SK-N-SH treated with all-trans-retinoic acid at 6 μM for 48 hours (cell line): ENCODE results near the gene CCL5.

Source experiments
- ATAC-seq: fragments of 200-7000 bp; cut with Tn5 transposase; 3 replicates; pipeline ENCODE4 v1.9.1; 2020; ENCODE audit warnings: mild to moderate bottlenecking, moderate library complexity
- ARNTL ChIP-seq: fragments of 450-650 bp; formaldehyde crosslinking; IDR thresholded peaks from 2 replicates; pipeline ENCODE4 v1.5.0; 2020; ENCODE audit warnings: low read depth, mild to moderate bottlenecking, moderate library complexity, borderline replicate concordance
- BACH2 ChIP-seq: fragments of 250-450 bp; sonication (Bioruptor Pico); IDR thresholded peaks from 2 replicates; pipeline ENCODE4 v1.9.0; 2021; ENCODE audit warnings: mild to moderate bottlenecking, borderline replicate concordance
- CSRNP3 ChIP-seq: fragments of 250-450 bp; sonication (Bioruptor Pico); IDR thresholded peaks from 2 replicates; pipeline ENCODE4 v1.5.1; 2021; ENCODE audit warnings: mild to moderate bottlenecking, moderate library complexity
- ESRRG ChIP-seq: fragments of 250-450 bp; sonication (Bioruptor Pico); IDR thresholded peaks from 2 replicates; pipeline ENCODE4 v1.6.1; 2021; ENCODE audit warnings: mild to moderate bottlenecking
- ISL1 ChIP-seq: fragments of 250-450 bp; sonication (Bioruptor Pico); IDR thresholded peaks from 2 replicates; pipeline ENCODE4 v2.1.2; 2022; ENCODE audit warnings: mild to moderate bottlenecking, moderate library complexity
- OSR1 ChIP-seq: fragments of 250-450 bp; sonication (Bioruptor Pico); IDR thresholded peaks from 2 replicates; pipeline ENCODE4 v1.8.0; 2022; ENCODE audit warnings: moderate library complexity, mild to moderate bottlenecking, inconsistent platforms
- POU6F1 ChIP-seq: fragments of 250-450 bp; sonication (Bioruptor Pico); IDR thresholded peaks from 2 replicates; pipeline ENCODE4 v1.8.0; 2021; ENCODE audit warnings: low read depth, mild to moderate bottlenecking, moderate library complexity, borderline replicate concordance
- PPARA ChIP-seq: fragments of 250-450 bp; sonication (Bioruptor Pico); IDR thresholded peaks from 2 replicates; pipeline ENCODE4 v1.5.0; 2020; ENCODE audit warnings: mild to moderate bottlenecking, borderline replicate concordance
- RARB ChIP-seq: fragments of 250-450 bp; sonication (Bioruptor Pico); IDR thresholded peaks from 2 replicates; pipeline ENCODE4 v1.8.0; 2021; ENCODE audit warnings: mild to moderate bottlenecking, moderate library complexity
- SNAI2 ChIP-seq: fragments of 250-450 bp; sonication (Bioruptor Pico); IDR thresholded peaks from 2 replicates; pipeline ENCODE4 v1.5.0; 2020; ENCODE audit warnings: mild to moderate bottlenecking, moderate library complexity
- TCF4 ChIP-seq: fragments of 250-450 bp; sonication (Bioruptor Pico); IDR thresholded peaks from 2 replicates; pipeline ENCODE4 v1.8.0; 2021; ENCODE audit warnings: mild to moderate bottlenecking, moderate library complexity, borderline replicate concordance
- TOX ChIP-seq: fragments of 250-450 bp; sonication (Bioruptor Pico); IDR thresholded peaks from 2 replicates; pipeline ENCODE4 v1.8.0; 2021; ENCODE audit warnings: mild to moderate bottlenecking, moderate library complexity, borderline replicate concordance
- ZC3H10 ChIP-seq: fragments of 250-450 bp; sonication (Bioruptor Pico); IDR thresholded peaks from 2 replicates; pipeline ENCODE4 v1.5.1; 2021; ENCODE audit warnings: mild to moderate bottlenecking, moderate library complexity
- ZFP3 ChIP-seq: fragments of 250-450 bp; sonication (Bioruptor Pico); IDR thresholded peaks from 2 replicates; pipeline ENCODE4 v1.5.0; 2020; ENCODE audit warnings: mild to moderate bottlenecking, moderate library complexity
- ZFP30 ChIP-seq: fragments of 450-650 bp; formaldehyde crosslinking; IDR thresholded peaks from 2 replicates; pipeline ENCODE4 v1.5.0; 2022; ENCODE audit warnings: mild to moderate bottlenecking, moderate library complexity
- ZNF565 ChIP-seq: fragments of 450-650 bp; formaldehyde crosslinking; conservative IDR thresholded peaks from 2 replicates; pipeline ENCODE4 v1.5.0; 2020; ENCODE audit warnings: low read depth, mild to moderate bottlenecking, moderate library complexity
- ZNF70 ChIP-seq: fragments of 450-650 bp; formaldehyde crosslinking; IDR thresholded peaks from 2 replicates; pipeline ENCODE4 v1.5.0; 2020; ENCODE audit warnings: mild to moderate bottlenecking, moderate library complexity
- ZNF8 ChIP-seq: fragments of 450-650 bp; formaldehyde crosslinking; IDR thresholded peaks from 2 replicates; pipeline ENCODE4 v1.5.0; 2020; ENCODE audit warnings: mild to moderate bottlenecking, moderate library complexity
- TF ChIP-seq, protein P1 (sequence below): fragments of 250-450 bp; sonication (Bioruptor Pico); IDR thresholded peaks from 2 replicates; pipeline ENCODE4 v1.5.1; 2020; ENCODE audit warnings: low read depth, mild to moderate bottlenecking, moderate library complexity
- TF ChIP-seq, protein P2 (sequence below): fragments of 250-450 bp; sonication (Bioruptor Pico); IDR thresholded peaks from 2 replicates; pipeline ENCODE4 v1.5.0; 2020; ENCODE audit warnings: mild to moderate bottlenecking, moderate library complexity

Gene CCL5

DNA sequence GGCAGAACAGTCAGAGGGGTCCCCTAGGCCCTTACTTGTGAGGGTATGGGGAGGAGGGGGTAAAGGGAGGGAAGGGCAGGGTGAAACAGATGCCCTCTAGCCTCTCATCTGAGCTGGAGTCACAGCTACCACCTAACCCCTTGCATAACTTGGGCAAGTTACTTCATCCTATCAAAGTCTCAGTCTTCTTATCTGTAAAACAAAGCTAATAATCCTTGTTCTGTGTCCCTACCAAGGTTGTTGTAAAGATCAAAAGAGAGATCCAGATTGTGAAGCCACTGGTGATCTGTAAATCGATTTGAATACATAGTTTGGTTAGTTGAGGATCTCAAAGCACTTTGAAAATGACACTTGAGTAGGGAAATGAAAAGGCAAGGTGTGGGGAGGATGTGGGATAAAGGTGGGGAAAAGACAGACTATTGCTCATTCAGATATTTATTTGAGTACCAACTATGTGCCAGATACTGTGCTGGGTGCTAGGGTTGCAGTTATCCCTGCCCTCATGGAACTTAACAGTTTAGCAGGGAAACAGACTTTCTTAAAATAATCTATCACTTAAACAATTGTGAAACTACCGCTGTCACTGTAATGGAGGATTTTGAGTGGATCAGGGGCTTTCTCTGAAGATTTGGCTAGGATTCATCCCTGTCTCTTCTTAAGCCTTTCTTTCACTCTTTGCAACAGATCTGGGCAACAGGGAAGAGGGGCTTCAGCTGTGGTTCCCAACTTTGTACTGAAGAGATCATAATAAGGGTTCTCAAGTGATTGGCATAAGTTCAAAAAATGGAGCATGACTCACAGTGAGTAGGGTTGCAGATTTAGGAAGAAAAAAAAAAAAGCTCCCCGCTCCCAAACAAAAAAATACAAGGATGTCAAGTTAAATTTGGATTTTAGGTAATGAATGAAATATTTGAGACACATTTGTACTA is 14.5 kb downstream of the CCL5 start:
- TF ChIP-seq OSR1 (no peak), ZNF8 (CRISPR knock-in tag) (no peak), SNAI2 (CRISPR knock-in tag) (no peak), ISL1 (CRISPR knock-in tag) (no peak), RARB (CRISPR knock-in tag) (no peak), POU6F1 (no peak), ZFP3 (CRISPR knock-in tag) (no peak), ZFP30 (CRISPR knock-in tag) (no peak), TOX (CRISPR knock-in tag) (no peak), BACH2 (CRISPR knock-in tag) (no peak), CSRNP3 (no peak), ARNTL (CRISPR knock-in tag) (no peak)
- TF ChIP-seq, protein P1, sequence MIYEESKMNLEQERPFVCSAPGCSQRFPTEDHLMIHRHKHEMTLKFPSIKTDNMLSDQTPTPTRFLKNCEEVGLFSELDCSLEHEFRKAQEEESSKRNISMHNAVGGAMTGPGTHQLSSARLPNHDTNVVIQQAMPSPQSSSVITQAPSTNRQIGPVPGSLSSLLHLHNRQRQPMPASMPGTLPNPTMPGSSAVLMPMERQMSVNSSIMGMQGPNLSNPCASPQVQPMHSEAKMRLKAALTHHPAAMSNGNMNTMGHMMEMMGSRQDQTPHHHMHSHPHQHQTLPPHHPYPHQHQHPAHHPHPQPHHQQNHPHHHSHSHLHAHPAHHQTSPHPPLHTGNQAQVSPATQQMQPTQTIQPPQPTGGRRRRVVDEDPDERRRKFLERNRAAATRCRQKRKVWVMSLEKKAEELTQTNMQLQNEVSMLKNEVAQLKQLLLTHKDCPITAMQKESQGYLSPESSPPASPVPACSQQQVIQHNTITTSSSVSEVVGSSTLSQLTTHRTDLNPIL (CRISPR knock-in tag): no peak
- peak; percentile 59 for ATAC-seq

GRCh38 chr17:35864853-35865252 is 15.3 kb downstream of the CCL5 start:
- TF ChIP-seq ZFP3 (CRISPR knock-in tag) (no peak), ZC3H10 (no peak), ISL1 (CRISPR knock-in tag) (no peak), BACH2 (CRISPR knock-in tag) (no peak), PPARA (CRISPR knock-in tag) (no peak), ZFP30 (CRISPR knock-in tag) (no peak), ESRRG (CRISPR knock-in tag) (no peak), SNAI2 (CRISPR knock-in tag) (no peak), OSR1 (no peak), ZNF565 (CRISPR knock-in tag) (no peak), ZNF70 (CRISPR knock-in tag) (no peak)
- TF ChIP-seq, protein P1 (CRISPR knock-in tag): no peak
- TF ChIP-seq, protein P2, sequence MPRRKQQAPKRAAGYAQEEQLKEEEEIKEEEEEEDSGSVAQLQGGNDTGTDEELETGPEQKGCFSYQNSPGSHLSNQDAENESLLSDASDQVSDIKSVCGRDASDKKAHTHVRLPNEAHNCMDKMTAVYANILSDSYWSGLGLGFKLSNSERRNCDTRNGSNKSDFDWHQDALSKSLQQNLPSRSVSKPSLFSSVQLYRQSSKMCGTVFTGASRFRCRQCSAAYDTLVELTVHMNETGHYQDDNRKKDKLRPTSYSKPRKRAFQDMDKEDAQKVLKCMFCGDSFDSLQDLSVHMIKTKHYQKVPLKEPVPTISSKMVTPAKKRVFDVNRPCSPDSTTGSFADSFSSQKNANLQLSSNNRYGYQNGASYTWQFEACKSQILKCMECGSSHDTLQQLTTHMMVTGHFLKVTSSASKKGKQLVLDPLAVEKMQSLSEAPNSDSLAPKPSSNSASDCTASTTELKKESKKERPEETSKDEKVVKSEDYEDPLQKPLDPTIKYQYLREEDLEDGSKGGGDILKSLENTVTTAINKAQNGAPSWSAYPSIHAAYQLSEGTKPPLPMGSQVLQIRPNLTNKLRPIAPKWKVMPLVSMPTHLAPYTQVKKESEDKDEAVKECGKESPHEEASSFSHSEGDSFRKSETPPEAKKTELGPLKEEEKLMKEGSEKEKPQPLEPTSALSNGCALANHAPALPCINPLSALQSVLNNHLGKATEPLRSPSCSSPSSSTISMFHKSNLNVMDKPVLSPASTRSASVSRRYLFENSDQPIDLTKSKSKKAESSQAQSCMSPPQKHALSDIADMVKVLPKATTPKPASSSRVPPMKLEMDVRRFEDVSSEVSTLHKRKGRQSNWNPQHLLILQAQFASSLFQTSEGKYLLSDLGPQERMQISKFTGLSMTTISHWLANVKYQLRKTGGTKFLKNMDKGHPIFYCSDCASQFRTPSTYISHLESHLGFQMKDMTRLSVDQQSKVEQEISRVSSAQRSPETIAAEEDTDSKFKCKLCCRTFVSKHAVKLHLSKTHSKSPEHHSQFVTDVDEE: no peak
- TF ChIP-seq, all 23 proteins: peak for 0
- ATAC-seq: no peak

DNA sequence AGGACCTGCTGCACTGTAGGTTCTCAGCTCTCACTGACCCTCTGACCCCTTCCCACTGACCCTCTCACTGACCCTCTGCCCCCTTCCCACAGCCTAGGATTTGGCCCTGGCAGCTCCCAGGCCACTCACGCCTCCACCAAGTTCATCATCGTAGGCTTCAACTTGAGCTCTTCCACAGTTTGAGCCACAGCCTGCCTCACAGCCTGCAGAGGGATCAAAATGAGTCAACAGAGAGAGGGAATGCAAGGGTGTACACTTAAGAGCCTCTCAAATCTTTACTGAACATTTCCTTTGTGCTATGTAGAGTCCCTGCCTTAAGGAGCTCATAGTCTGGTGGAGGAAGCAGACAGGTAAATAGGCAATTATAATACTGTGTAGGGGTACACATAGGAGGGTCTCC is 23.6 kb downstream of the CCL5 start:
- no peak for ATAC-seq
- no peak for TF ChIP-seq PPARA (CRISPR knock-in tag)
- no peak for TF ChIP-seq ESRRG (CRISPR knock-in tag)
- TF ChIP-seq, protein P1 (CRISPR knock-in tag): no peak
- TF ChIP-seq, protein P2: no peak
- no peak for TF ChIP-seq TCF4 (CRISPR knock-in tag)
- TF ChIP-seq CSRNP3: no peak
